A549 (cell line): ENCODE data around the gene VSIG10. TPM values are rescaled to one million over a fixed set of nuclear protein-coding genes. Genes with fewer than 3 reads are reported as not detected.

Source experiments
- ATAC-seq, 2 experiments: fragments of 200-7000 bp in 1 of 2; fragments of >200 bp in 1 of 2; cut with Nextera tagmentation in 1 of 2; cut with Tn5 transposase in 1 of 2; 3 replicates each; pipeline versions ENCODE4 v1.8.0 to v1.9.1; 2018 to 2020; ENCODE audit warnings: mild to moderate bottlenecking in 1 of 2, moderate library complexity in 1 of 2
- CTCF ChIA-PET: fragments of 300-600 bp; sonication (Branson Sonifier 250); formaldehyde crosslinking; extraction: SDS; loops from one replicate; lab custom pipeline; 2021; ENCODE audit warnings: antibody characterized with exemption, inconsistent platforms; lab: Yijun Ruan, JAX
- POLR2A ChIA-PET: fragments of 350-600 bp; formaldehyde crosslinking; extraction: SDS; loops from one replicate; lab custom pipeline; 2021; ENCODE audit warnings: antibody characterized with exemption, inconsistent platforms; lab: Yijun Ruan, JAX
- DNase-seq, 2 experiments: peaks; one replicate each; pipeline versions ENCODE4 v3.0.0 to v3.0.0-alpha.2; 2011 to 2016; ENCODE audit warnings: low read depth in 1 of 2, low spot score in 1 of 2
- FAIRE-seq: peaks from 2 replicates; lab custom pipeline; 2011; peaks lifted over from hg19 to GRCh38; lab: Jason Lieb, UNC
- H3K27ac ChIP-seq, 2 experiments: fragments of >200 bp; sonication (Bioruptor Twin); formaldehyde crosslinking; 3 replicates each; pipeline ENCODE4 v1.5.1; 2016 to 2017
- H3K4me1 ChIP-seq: fragments of >200 bp; sonication (Bioruptor Twin); formaldehyde crosslinking; 3 replicates; pipeline ENCODE4 v1.6.1; 2016
- H3K4me2 ChIP-seq: fragments of >200 bp; sonication (Bioruptor Twin); formaldehyde crosslinking; 3 replicates; pipeline ENCODE4 v1.6.1; 2016
- H3K4me3 ChIP-seq: fragments of >200 bp; sonication (Bioruptor Twin); formaldehyde crosslinking; 3 replicates; pipeline ENCODE4 v1.5.1; 2016
- H3K9me3 ChIP-seq: fragments of >200 bp; sonication (Bioruptor Twin); formaldehyde crosslinking; 3 replicates; pipeline ENCODE4 v1.6.1; 2016
- ATOH8 ChIP-seq: fragments of 250-450 bp; sonication (Bioruptor Pico); IDR thresholded peaks from 2 replicates; pipeline ENCODE4 v1.5.0; 2020; ENCODE audit warnings: low read depth, mild to moderate bottlenecking, moderate library complexity
- BCL3 ChIP-seq: fragments of >200 bp; sonication (Bioruptor Twin); formaldehyde crosslinking; IDR thresholded peaks from 3 replicates; pipeline ENCODE4 v1.6.1; 2016
- CBX2 ChIP-seq: fragments of 200-600 bp; sonication (generic); IDR thresholded peaks from 2 replicates; pipeline ENCODE4 v1.6.1; 2016; ENCODE audit warnings: low read depth, mild to moderate bottlenecking, borderline replicate concordance
- CHD4 ChIP-seq: fragments of 200-600 bp; sonication (generic); IDR thresholded peaks from 2 replicates; pipeline ENCODE4 v1.6.1; 2016; ENCODE audit warnings: antibody characterized with exemption, mild to moderate bottlenecking, borderline replicate concordance
- CTCF ChIP-seq: fragments of >200 bp; sonication (Bioruptor Twin); formaldehyde crosslinking; IDR thresholded peaks from 3 replicates; pipeline ENCODE4 v1.5.1; 2016
- FOSB ChIP-seq: fragments of 250-450 bp; sonication (Bioruptor Pico); IDR thresholded peaks from 2 replicates; pipeline ENCODE4 v1.5.0; 2020; ENCODE audit warnings: mild to moderate bottlenecking, moderate library complexity
- FOSL2 ChIP-seq, 2 experiments: fragments of 450-650 bp in 1 of 2; fragments of >200 bp in 1 of 2; sonication (Bioruptor Twin) in 1 of 2; formaldehyde crosslinking; IDR thresholded peaks; 2 replicates each; pipeline versions ENCODE4 v1.5.0 to v1.6.1; 2016 to 2020; ENCODE audit warnings: mild to moderate bottlenecking in 1 of 2, moderate library complexity in 1 of 2
- HDAC2 ChIP-seq: fragments of 200-600 bp; sonication (generic); IDR thresholded peaks from 2 replicates; pipeline ENCODE4 v1.6.1; 2016
- HES2 ChIP-seq: fragments of >200 bp; sonication (Bioruptor Twin); formaldehyde crosslinking; IDR thresholded peaks from 2 replicates; pipeline ENCODE4 v1.6.1; 2016
- HOXB5 ChIP-seq: fragments of 250-450 bp; sonication (Bioruptor Pico); IDR thresholded peaks from 2 replicates; pipeline ENCODE4 v1.5.0; 2020; ENCODE audit warnings: mild to moderate bottlenecking, moderate library complexity
- KDM5A ChIP-seq: fragments of 200-600 bp; sonication (generic); IDR thresholded peaks from 2 replicates; pipeline ENCODE4 v1.6.1; 2016; ENCODE audit warnings: antibody characterized with exemption, mild to moderate bottlenecking
- MAFK ChIP-seq: fragments of 450-650 bp; IDR thresholded peaks from 2 replicates; pipeline ENCODE4 v1.6.1; 2014; ENCODE audit not compliant: partially characterized antibody
- MAX ChIP-seq: IDR thresholded peaks from 2 replicates; pipeline ENCODE4 v1.6.1; 2012
- MYC ChIP-seq: IDR thresholded peaks from 2 replicates; pipeline ENCODE4 v1.6.1; 2012; ENCODE audit warnings: mild to moderate bottlenecking, inconsistent platforms, low read length, improper control_type of control experiment, borderline replicate concordance
- PHF8 ChIP-seq: fragments of 200-600 bp; sonication (generic); IDR thresholded peaks from 2 replicates; pipeline ENCODE4 v1.6.1; 2016; ENCODE audit warnings: low read depth, mild to moderate bottlenecking, antibody characterized with exemption, moderate library complexity, borderline replicate concordance
- POLR2AphosphoS2 ChIP-seq: conservative IDR thresholded peaks from 2 replicates; pipeline ENCODE4 v1.6.1; 2012; ENCODE audit warnings: low read length, improper control_type of control experiment, inconsistent platforms
- RAD21 ChIP-seq, 2 experiments: fragments of >200 bp in 1 of 2; sonication (Bioruptor Twin) in 1 of 2; formaldehyde crosslinking in 1 of 2; IDR thresholded peaks in 1 of 2; conservative IDR thresholded peaks in 1 of 2; 2 replicates in 1 of 2; 3 replicates in 1 of 2; pipeline ENCODE4 v1.6.1; 2012 to 2018; ENCODE audit warnings: inconsistent platforms in 1 of 2
- RCOR1 ChIP-seq: fragments of 150-350 bp; IDR thresholded peaks from 2 replicates; pipeline ENCODE4 v1.6.1; 2014; ENCODE audit warnings: antibody characterized with exemption, low read length, low read depth
- RFX5 ChIP-seq: fragments of 450-650 bp; IDR thresholded peaks from 2 replicates; pipeline ENCODE4 v1.7.1; 2014; ENCODE audit warnings: antibody characterized with exemption, mild to moderate bottlenecking, moderate library complexity
- SREBF2 ChIP-seq: fragments of 450-650 bp; IDR thresholded peaks from 2 replicates; pipeline ENCODE4 v1.6.1; 2014; ENCODE audit warnings: mild to moderate bottlenecking, moderate library complexity
- ZC3H11A ChIP-seq: fragments of 450-650 bp; IDR thresholded peaks from 2 replicates; pipeline ENCODE4 v1.6.1; 2014; ENCODE audit warnings: antibody characterized with exemption, mild to moderate bottlenecking
- WGBS: methylation state at CpG from one replicate; pipeline ENCODE4 v1.1.6; 2017; ENCODE audit errors: missing lambda C conversion rate; 5-methylcytosine and 5-hydroxymethylcytosine counted together
- polyA plus RNA-seq, 4 experiments: library from polyadenylated mRNA; depleted of rRNA in 3 of 4; stranded (reverse); fragments of >200 nt; fragmentation: RNase III in 1 of 4; extraction: RNeasy Plus Mini Kit Qiagen cat#74134 plus additional on column Dnase treatment in 1 of 4; gene quantifications; 2 replicates in 3 of 4; 3 replicates in 1 of 4; pipeline ENCODE4 v1.2.3, GENCODE V29; 2011 to 2017

Gene VSIG10
- polyA plus RNA-seq, 2 of the 4 experiments (the other 2 are of a cell fraction): 18.3 to 20.2 TPM

- H3K9me3 ChIP-seq: no peaks in the 10 kb centered on the region
- CTCF ChIA-PET: interaction anchor here (0.5 to 1.9 kb wide), 6 partner anchors 9 to 349 kb away, joined by 3 to 11 read pairs (median 3); no protein-coding TSS in a partner anchor
- FAIRE-seq: no peak
- ATAC-seq: no peak
- H3K4me2 ChIP-seq: no peak overlapping the region
- no peak for DNase-seq
- no peak overlapping the region for H3K27ac ChIP-seq
- POLR2A ChIA-PET: no interaction called here
- no peak overlapping the region for H3K4me3 ChIP-seq
- no peaks in the 10 kb centered on the region for H3K4me1 ChIP-seq
- no peak for TF ChIP-seq MAX
- no peak for TF ChIP-seq ATOH8 (CRISPR knock-in tag)
- TF ChIP-seq HDAC2: no peak
- no peak for TF ChIP-seq POLR2AphosphoS2
- TF ChIP-seq RCOR1: no peak
- no peak for TF ChIP-seq RAD21 (conservative IDR thresholded peaks at IDR 0.05 in 1 of 2, IDR thresholded peaks at IDR 0.05 in 1 of 2)
- no peak for TF ChIP-seq MYC
- no peak for TF ChIP-seq ZC3H11A
- TF ChIP-seq CBX2: no peak
- no peak for TF ChIP-seq CHD4
- TF ChIP-seq HES2: no peak
- no peak for TF ChIP-seq MAFK
- TF ChIP-seq, all 56 proteins: peak for 0
- 92% methylated on average over 5 of the region's 5 CpGs for WGBS
Measured at GRCh38 chr12:118029166-118029565, 74.6 kb downstream of the VSIG10 start.

- TF ChIP-seq KDM5A (no peak), CTCF (no peak)
- 94% methylated on average over 4 of the region's 4 CpGs for whole genome bisulfite sequencing
- CTCF ChIA-PET: interaction anchor here (1.4 to 3.2 kb wide), 2 partner anchors 9 to 150 kb away, joined by 3 to 10 read pairs; no protein-coding TSS in a partner anchor
- Histone ChIP-seq H3K4me2 (no peak overlapping the region), H3K9me3 (no peaks in the 10 kb centered on the region), H3K27ac (no peak overlapping the region), H3K4me3 (no peak overlapping the region), H3K4me1 (no peaks in the 10 kb centered on the region)
- ATAC-seq (no peak), FAIRE-seq (no peak), DNase-seq (no peak)
- POLR2A ChIA-PET: no interaction called here
Measured at GRCh38 chr12:118025168-118025567, 78.6 kb downstream of the VSIG10 start.

- CTCF ChIA-PET: no interaction called here
- H3K27ac ChIP-seq: no peak overlapping the region
- TF ChIP-seq ZC3H11A (no peak), CBX2 (no peak), PHF8 (no peak), MYC (no peak)
- no peak overlapping the region for H3K4me2 ChIP-seq
- H3K4me1 ChIP-seq: no peaks in the 10 kb centered on the region
- 82% methylated on average over 8 of the region's 9 CpGs for WGBS
- ATAC-seq (no peak), FAIRE-seq (no peak), DNase-seq (no peak)
- no peaks in the 10 kb centered on the region for H3K9me3 ChIP-seq
- no peak overlapping the region for H3K4me3 ChIP-seq
- POLR2A ChIA-PET: no interaction called here
Measured at GRCh38 chr12:118023301-118023860, 80.4 kb downstream of the VSIG10 start.

- WGBS: 95% methylated on average over 3 of the region's 3 CpGs
- FAIRE-seq: no peak
- TF ChIP-seq CBX2: no peak
- TF ChIP-seq FOSB (CRISPR knock-in tag): no peak
- no peak for TF ChIP-seq CTCF
- no peak for TF ChIP-seq RAD21 (conservative IDR thresholded peaks at IDR 0.05 in 1 of 2, IDR thresholded peaks at IDR 0.05 in 1 of 2)
- TF ChIP-seq RFX5: no peak
- TF ChIP-seq HOXB5 (CRISPR knock-in tag): no peak
- TF ChIP-seq FOSL2 (IDR thresholded peaks at IDR 0.05): no peak
- no peak for TF ChIP-seq FOSL2 (CRISPR knock-in tag; IDR thresholded peaks at IDR 0.05)
- no peak for TF ChIP-seq SREBF2
- TF ChIP-seq BCL3: no peak
- TF ChIP-seq MAX: no peak
Measured at GRCh38 chr12:118022728-118023109, 81.1 kb downstream of the VSIG10 start.

More at GRCh38 chr12:118022728-118023109, 81.1 kb downstream of the VSIG10 start:
- no peak overlapping the region for H3K27ac ChIP-seq
- no peaks in the 10 kb centered on the region for H3K9me3 ChIP-seq
- ATAC-seq: no peak
- H3K4me3 ChIP-seq: no peak overlapping the region
- DNase-seq: no peak
- ChIA-PET POLR2A (no interaction called here), CTCF (interaction anchor here (1.8 to 4.2 kb wide), 2 partner anchors 13 to 148 kb away, joined by 5 to 20 read pairs; no protein-coding TSS in a partner anchor)
- peaks cover 3% of the 10 kb centered on the region for H3K4me1 ChIP-seq
- no peak overlapping the region for H3K4me2 ChIP-seq
